ENCODE data around the gene PTPMT1. TPM values are rescaled to one million over a fixed set of nuclear protein-coding genes. Genes with fewer than 3 reads are reported as not detected.
"Not testable (repeated sequence)": the region's sequence is repeated elsewhere in the genome, so short reads cannot be mapped to it uniquely, and the experiment has no call there.

The PTPMT1 gene
- total RNA-seq, 2 donors from 2014 or later: 52.4 TPM

DNA sequence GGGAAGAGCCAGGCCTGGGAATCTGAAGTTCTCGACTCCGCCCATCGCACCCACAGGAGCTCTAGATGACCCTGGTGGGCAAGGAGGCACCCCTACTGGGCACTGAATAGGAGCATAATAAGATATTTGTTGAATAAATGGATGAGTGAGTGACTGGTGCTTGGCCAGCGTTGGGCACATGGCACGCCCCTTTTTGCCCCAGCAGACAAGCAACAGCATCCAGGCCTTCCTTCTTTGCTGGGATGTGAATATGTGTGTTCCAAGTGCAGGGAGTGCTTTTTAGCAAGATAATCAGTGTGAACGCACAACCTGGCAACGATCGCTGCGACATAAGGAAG lies 12.0 kb upstream of the PTPMT1 start:
- intact Hi-C loops (cut with DNase I): no loop called here
- DNase-seq (peak in 2 of 4 donors; percentile 42 to 49), ATAC-seq (peak; percentile 39)
- Histone ChIP-seq H3K9me3 (no peaks in the 10 kb centered on the region), H3K27ac (peak overlapping the region; percentile 37 to 88 (median 64)), H3K4me1 (peaks cover 27% of the 10 kb centered on the region), H3K27me3 (no peaks in the 10 kb centered on the region), H3K36me3 (replicated peaks in 1 of 2; ENCODE audit: insufficient read depth in 1 of 2, low read depth in 2 of 2) (no peaks in the 10 kb centered on the region), H3K4me3 (no peak overlapping the region)
- WGBS, 2 donors: 0 to 3% methylated on average over 7 to 9 of the region's 9 CpGs
- TF ChIP-seq, protein P1, sequence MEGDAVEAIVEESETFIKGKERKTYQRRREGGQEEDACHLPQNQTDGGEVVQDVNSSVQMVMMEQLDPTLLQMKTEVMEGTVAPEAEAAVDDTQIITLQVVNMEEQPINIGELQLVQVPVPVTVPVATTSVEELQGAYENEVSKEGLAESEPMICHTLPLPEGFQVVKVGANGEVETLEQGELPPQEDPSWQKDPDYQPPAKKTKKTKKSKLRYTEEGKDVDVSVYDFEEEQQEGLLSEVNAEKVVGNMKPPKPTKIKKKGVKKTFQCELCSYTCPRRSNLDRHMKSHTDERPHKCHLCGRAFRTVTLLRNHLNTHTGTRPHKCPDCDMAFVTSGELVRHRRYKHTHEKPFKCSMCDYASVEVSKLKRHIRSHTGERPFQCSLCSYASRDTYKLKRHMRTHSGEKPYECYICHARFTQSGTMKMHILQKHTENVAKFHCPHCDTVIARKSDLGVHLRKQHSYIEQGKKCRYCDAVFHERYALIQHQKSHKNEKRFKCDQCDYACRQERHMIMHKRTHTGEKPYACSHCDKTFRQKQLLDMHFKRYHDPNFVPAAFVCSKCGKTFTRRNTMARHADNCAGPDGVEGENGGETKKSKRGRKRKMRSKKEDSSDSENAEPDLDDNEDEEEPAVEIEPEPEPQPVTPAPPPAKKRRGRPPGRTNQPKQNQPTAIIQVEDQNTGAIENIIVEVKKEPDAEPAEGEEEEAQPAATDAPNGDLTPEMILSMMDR (IDR thresholded peaks at IDR 0.05): peak in 2 of 7 experiments; percentile 14 to 31
- no peak for TF ChIP-seq POLR2A (IDR thresholded peaks at IDR 0.05)

DNA sequence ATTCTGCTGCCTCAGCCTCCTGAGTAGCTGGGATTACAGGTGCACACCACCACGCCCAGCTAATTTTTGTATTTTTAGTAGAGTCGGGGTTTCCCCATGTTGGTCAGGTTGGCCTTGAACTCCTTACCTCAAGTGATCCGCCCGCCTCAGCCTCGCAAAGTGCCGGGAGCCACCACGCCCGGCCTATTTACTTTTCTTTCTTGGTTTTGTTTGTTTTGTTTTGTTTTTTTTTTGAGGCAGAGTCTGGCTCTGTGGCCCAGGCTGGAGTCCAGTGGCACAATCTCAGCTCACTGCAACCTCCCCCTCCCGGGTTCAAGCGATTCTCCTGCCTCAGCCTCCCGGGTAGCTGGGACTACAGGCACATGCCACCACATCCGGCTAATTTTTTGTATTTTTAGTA lies 8.4 kb upstream of the PTPMT1 start:
- H3K27ac ChIP-seq; DNase-seq; H3K4me3 ChIP-seq; H3K36me3 ChIP-seq (replicated peaks in 1 of 2; ENCODE audit: insufficient read depth in 1 of 2, low read depth in 2 of 2); H3K27me3 ChIP-seq; H3K9me3 ChIP-seq; intact Hi-C loops (cut with DNase I); ATAC-seq; H3K4me1 ChIP-seq: not testable (repeated sequence)
- 84 to 85% methylated on average over 12 of the region's 12 CpGs for WGBS, 2 donors

DNA sequence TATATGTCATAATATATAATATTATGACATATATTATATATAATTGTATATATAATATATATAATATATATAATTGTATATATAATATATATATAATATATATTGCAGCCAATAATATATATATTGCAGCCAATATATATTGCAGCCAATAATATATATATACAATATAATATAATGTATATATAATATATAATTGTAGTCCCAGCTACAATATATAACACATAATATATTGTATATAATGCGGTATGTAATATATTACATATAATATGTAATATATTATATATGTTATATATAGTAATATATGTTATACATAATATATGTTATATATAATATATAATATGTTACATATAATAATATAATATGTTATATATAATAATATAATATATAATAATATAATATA lies 6.7 kb upstream of the PTPMT1 start:
- TF ChIP-seq, protein P1 (IDR thresholded peaks at IDR 0.05): no peak
- no peak for TF ChIP-seq POLR2A (IDR thresholded peaks at IDR 0.05)
- no peaks in the 10 kb centered on the region for H3K9me3 ChIP-seq
- no peak overlapping the region for H3K4me3 ChIP-seq
- WGBS, 2 donors: 98 to 100% methylated on average over 1 of the region's 1 CpG
- DNase-seq (no peak), ATAC-seq (no peak)
- no peak overlapping the region for H3K27ac ChIP-seq
- no peaks in the 10 kb centered on the region for H3K4me1 ChIP-seq
- intact Hi-C loops (cut with DNase I): no loop called here
- H3K36me3 ChIP-seq (replicated peaks in 1 of 2; ENCODE audit: insufficient read depth in 1 of 2, low read depth in 2 of 2): no peaks in the 10 kb centered on the region
- no peaks in the 10 kb centered on the region for H3K27me3 ChIP-seq

DNA sequence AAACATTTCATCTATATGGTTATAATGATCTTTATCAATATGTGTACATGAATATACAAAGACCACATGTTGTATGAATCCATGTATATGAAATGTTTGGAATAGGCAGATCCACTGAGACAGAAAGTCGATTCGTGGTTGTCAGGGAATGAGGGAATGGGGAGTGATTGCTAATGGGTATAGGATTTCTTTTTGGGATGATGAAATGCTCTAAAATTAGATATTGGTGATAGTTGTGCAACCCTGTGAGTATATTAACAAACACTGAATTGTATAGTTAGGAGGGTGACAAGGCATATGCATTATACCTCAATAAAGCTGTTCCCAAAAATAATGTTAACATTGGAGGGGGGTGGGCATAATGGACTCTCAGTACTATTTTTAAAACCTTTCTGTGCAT lies 5.0 kb upstream of the PTPMT1 start:
- intact Hi-C loops (cut with DNase I): no loop called here
- TF ChIP-seq, protein P1 (IDR thresholded peaks at IDR 0.05): no peak
- no peak for TF ChIP-seq POLR2A (IDR thresholded peaks at IDR 0.05)
- Histone ChIP-seq H3K9me3 (no peaks in the 10 kb centered on the region), H3K27ac (no peak overlapping the region), H3K4me1 (peaks cover 12% of the 10 kb centered on the region), H3K27me3 (no peaks in the 10 kb centered on the region), H3K36me3 (replicated peaks in 1 of 2; ENCODE audit: insufficient read depth in 1 of 2, low read depth in 2 of 2) (no peaks in the 10 kb centered on the region), H3K4me3 (no peak overlapping the region)
- WGBS, 2 donors: 79 to 87% methylated on average over 2 of the region's 2 CpGs
- no peak for DNase-seq
- ATAC-seq: no peak

DNA sequence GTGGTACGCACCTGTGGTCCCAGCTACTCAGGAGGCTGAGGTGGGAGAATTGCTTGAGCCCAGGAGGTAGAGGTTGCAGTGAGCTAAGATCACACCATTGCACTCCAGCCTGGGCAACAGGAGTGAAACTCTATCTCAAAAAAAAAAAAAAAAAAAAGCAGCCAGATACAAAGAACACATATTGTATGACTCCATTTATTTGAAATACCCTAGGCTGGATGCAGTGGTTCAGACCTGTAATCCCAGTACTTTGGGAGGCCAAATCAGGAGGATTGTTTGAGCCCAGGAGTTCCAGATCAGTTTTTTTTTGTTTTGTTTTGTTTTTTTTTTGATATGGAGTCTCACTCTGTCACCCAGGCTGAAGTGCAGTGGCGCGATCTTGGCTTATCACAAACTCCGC lies 3.0 kb upstream of the PTPMT1 start:
- 68 to 69% methylated on average over 4 of the region's 4 CpGs for WGBS, 2 donors
- H3K4me3 ChIP-seq; intact Hi-C loops (cut with DNase I); H3K36me3 ChIP-seq (replicated peaks in 1 of 2; ENCODE audit: insufficient read depth in 1 of 2, low read depth in 2 of 2); H3K9me3 ChIP-seq; DNase-seq; ATAC-seq; H3K27ac ChIP-seq; H3K27me3 ChIP-seq: not testable (repeated sequence)
- H3K4me1 ChIP-seq: peaks cover 26% of the 10 kb centered on the region

DNA sequence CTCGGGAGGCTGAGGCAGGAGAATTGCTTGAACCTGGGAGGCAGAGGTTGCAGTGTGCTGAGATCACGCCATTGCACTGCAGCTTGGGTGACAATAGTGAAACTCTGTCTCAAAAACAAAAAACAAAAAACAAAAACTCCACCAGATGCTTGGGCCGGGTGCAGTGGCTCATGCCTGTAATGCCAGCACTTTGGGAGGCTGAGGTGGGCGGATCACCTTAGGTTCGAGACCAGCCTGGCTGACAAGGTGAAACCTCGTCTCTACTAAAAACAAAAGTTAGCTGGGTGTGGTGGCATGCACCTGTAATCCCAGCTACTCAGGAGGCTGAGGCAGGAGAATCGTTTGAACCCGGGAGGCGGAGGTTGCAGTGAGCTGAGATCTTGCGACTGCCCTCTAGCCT lies 1.0 kb upstream of the PTPMT1 start:
- H3K36me3 ChIP-seq (replicated peaks in 1 of 2; ENCODE audit: insufficient read depth in 1 of 2, low read depth in 2 of 2); H3K9me3 ChIP-seq; H3K4me3 ChIP-seq; H3K27me3 ChIP-seq; intact Hi-C loops (cut with DNase I); ATAC-seq; DNase-seq; H3K27ac ChIP-seq: not testable (repeated sequence)
- peaks cover 29% of the 10 kb centered on the region for H3K4me1 ChIP-seq
- 87 to 91% methylated on average over 10 of the region's 10 CpGs for WGBS, 2 donors

Data from body of pancreas (tissue), 4 donors.